PC-3 (cell line): ENCODE measurements around the gene RAET1E. TPM values are rescaled to one million over a fixed set of nuclear protein-coding genes. Genes with fewer than 3 reads are reported as not detected.

Experiments used
- ATAC-seq: fragments of 200-7000 bp; cut with Tn5 transposase; 2 replicates; pipeline ENCODE4 v1.9.1; 2020; ENCODE audit warnings: mild to moderate bottlenecking, moderate library complexity
- BruUV-seq: library from RNA; stranded (reverse); fragments of 400-500 nt; replicated peaks from 2 replicates; lab custom pipeline; 2021; lab: Mats Ljungman, UMichigan
- CTCF ChIA-PET: fragments of 300-600 bp; sonication (Branson Sonifier 250); formaldehyde crosslinking; loops from one replicate; lab custom pipeline; 2022; ENCODE audit warnings: antibody characterized with exemption; lab: Charles Lee
- POLR2A ChIA-PET: fragments of 300-600 bp; sonication (Branson Sonifier 250); formaldehyde crosslinking; loops from one replicate; lab custom pipeline; 2022; ENCODE audit warnings: antibody characterized with exemption; ENCODE audit not compliant: unreplicated experiment; lab: Charles Lee
- DNase-seq: peaks from one replicate; pipeline ENCODE4 v3.0.0-alpha.2; 2015
- H2AFZ ChIP-seq: fragments of 300-600 bp; sonication (generic); 2 replicates; pipeline ENCODE4 v1.6.0; 2016; ENCODE audit warnings: antibody characterized with exemption, low read length
- H3F3A ChIP-seq: fragments of 300-600 bp; sonication (generic); one replicate; pipeline ENCODE4 v1.6.0; 2017; ENCODE audit warnings: antibody characterized with exemption, low read length, control low read depth, mild to moderate bottlenecking; ENCODE audit not compliant: unreplicated experiment
- H3K27ac ChIP-seq: fragments of 300-600 bp; sonication (generic); 2 replicates; pipeline ENCODE4 v1.5.1; 2016; ENCODE audit warnings: mild to moderate bottlenecking, low read length
- H3K27me3 ChIP-seq: fragments of 300-600 bp; sonication (generic); 2 replicates; pipeline ENCODE4 v1.6.1; 2016; ENCODE audit warnings: low read length, mixed read lengths
- H3K36me3 ChIP-seq: fragments of 300-600 bp; sonication (generic); 2 replicates; pipeline ENCODE4 v1.6.1; 2016; ENCODE audit warnings: low read depth, mixed run types, low read length, mixed read lengths
- H3K4me1 ChIP-seq: fragments of 300-600 bp; sonication (generic); 2 replicates; pipeline ENCODE4 v1.5.1; 2016; ENCODE audit warnings: low read length; ENCODE audit not compliant: insufficient read depth
- H3K4me2 ChIP-seq: fragments of 300-600 bp; sonication (generic); 2 replicates; pipeline ENCODE4 v1.6.0; 2016; ENCODE audit warnings: low read length
- H3K4me3 ChIP-seq: fragments of 300-600 bp; sonication (generic); 2 replicates; pipeline ENCODE4 v1.5.1; 2016; ENCODE audit warnings: mild to moderate bottlenecking, low read length, mixed read lengths
- H3K79me2 ChIP-seq: fragments of 300-600 bp; sonication (generic); 2 replicates; pipeline ENCODE4 v1.6.1; 2017; ENCODE audit warnings: low read length, mixed read lengths
- H3K9ac ChIP-seq: fragments of 300-600 bp; sonication (generic); 2 replicates; pipeline ENCODE4 v1.6.0; 2016; ENCODE audit warnings: mild to moderate bottlenecking, low read length
- H3K9me2 ChIP-seq: fragments of 300-600 bp; sonication (generic); replicated peaks from 2 replicates; pipeline ENCODE4 v1.6.1; 2016; ENCODE audit warnings: mixed run types, low read length, mixed read lengths
- H3K9me3 ChIP-seq: fragments of 300-600 bp; sonication (generic); 2 replicates; pipeline ENCODE4 v1.6.1; 2016; ENCODE audit warnings: low read length, mixed read lengths
- H4K20me1 ChIP-seq: fragments of 300-600 bp; sonication (generic); 2 replicates; pipeline ENCODE4 v1.6.1; 2016; ENCODE audit warnings: low read length, mixed read lengths
- EZH2 ChIP-seq: fragments of 300-600 bp; sonication (generic); IDR thresholded peaks from one replicate; pipeline ENCODE4 v1.6.1; 2017; ENCODE audit warnings: antibody characterized with exemption, mild to moderate bottlenecking, low read length; ENCODE audit not compliant: unreplicated experiment
- EZH2phosphoT487 ChIP-seq: fragments of 300-600 bp; sonication (generic); IDR thresholded peaks from 2 replicates; pipeline ENCODE4 v1.6.1; 2018; ENCODE audit warnings: mild to moderate bottlenecking, antibody characterized with exemption, low read length, borderline replicate concordance
- intact Hi-C: fragments of 100-400 bp; cut with micrococcal nuclease; formaldehyde crosslinking; loops from 2 replicates; pipeline ENCODE4 v1.9.0; 2023
- total RNA-seq: library from RNA; depleted of rRNA; stranded (reverse); fragments of >200 nt; gene quantifications from 2 replicates; pipeline ENCODE4 v1.2.3, GENCODE V29; 2014
- TF ChIP-seq, protein P1 (sequence below): fragments of 300-600 bp; sonication (generic); conservative IDR thresholded peaks from 2 replicates; pipeline ENCODE4 v1.5.1; 2017; ENCODE audit warnings: antibody characterized with exemption, low read depth, mild to moderate bottlenecking, low read length

The RAET1E gene
- total RNA-seq, 1 experiment from 2014 or later, result 0.40 TPM

DNA sequence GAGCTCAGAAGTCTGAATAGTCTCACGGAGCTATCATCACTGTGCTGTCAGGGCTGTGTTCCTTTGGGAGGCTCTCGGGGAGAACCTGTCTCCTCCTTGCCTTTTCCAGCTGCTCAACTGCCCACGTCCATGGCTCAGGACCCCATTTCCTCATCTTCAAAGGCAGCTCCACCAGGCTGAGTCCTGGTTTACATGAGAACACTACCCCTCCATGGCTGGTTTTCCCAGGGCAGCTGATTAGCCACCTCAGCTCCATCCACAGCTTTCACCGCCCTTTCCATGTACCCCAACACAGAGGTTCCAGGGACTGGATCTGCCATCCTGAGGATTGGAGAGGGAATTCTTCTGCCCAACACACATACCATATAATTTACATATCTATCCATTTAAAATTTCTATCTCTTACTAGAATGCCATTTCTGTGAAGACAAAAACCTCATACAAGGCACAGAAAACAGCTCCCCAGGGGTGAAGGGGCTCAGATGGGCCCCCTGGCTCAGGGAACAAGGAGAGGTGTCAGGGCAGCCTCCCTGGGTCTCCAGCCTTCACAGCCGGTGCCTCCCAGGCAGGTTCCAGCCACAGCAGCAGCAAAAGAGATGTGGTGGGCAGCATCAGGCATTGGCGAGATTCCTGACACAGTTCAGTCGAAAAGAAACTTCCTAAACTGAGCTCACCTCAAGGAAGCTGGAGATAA lies 2.2 kb upstream of the RAET1E start:
- no peak overlapping the region for H2AFZ ChIP-seq
- H3K36me3 ChIP-seq, result no peaks in the 10 kb centered on the region
- ATAC-seq (no peak), DNase-seq (no peak)
- no peak for TF ChIP-seq EZH2
- TF ChIP-seq, protein P1, sequence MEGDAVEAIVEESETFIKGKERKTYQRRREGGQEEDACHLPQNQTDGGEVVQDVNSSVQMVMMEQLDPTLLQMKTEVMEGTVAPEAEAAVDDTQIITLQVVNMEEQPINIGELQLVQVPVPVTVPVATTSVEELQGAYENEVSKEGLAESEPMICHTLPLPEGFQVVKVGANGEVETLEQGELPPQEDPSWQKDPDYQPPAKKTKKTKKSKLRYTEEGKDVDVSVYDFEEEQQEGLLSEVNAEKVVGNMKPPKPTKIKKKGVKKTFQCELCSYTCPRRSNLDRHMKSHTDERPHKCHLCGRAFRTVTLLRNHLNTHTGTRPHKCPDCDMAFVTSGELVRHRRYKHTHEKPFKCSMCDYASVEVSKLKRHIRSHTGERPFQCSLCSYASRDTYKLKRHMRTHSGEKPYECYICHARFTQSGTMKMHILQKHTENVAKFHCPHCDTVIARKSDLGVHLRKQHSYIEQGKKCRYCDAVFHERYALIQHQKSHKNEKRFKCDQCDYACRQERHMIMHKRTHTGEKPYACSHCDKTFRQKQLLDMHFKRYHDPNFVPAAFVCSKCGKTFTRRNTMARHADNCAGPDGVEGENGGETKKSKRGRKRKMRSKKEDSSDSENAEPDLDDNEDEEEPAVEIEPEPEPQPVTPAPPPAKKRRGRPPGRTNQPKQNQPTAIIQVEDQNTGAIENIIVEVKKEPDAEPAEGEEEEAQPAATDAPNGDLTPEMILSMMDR, result no peak
- no peak for TF ChIP-seq EZH2phosphoT487
- H3F3A ChIP-seq, result no peaks in the 10 kb centered on the region
- H3K9ac ChIP-seq, result no peak overlapping the region
- no TSS peak for BruUV-seq
- peaks cover 31% of the 10 kb centered on the region for H3K4me1 ChIP-seq
- H4K20me1 ChIP-seq, result no peaks in the 10 kb centered on the region
- no peak overlapping the region for H3K27ac ChIP-seq
- intact Hi-C loops, result no loop called here
- no peak overlapping the region for H3K4me3 ChIP-seq
- ChIA-PET CTCF (no interaction called here), POLR2A (no interaction called here)
- H3K79me2 ChIP-seq, result no peaks in the 10 kb centered on the region
- H3K9me3 ChIP-seq, result no peaks in the 10 kb centered on the region
- no peak overlapping the region for H3K4me2 ChIP-seq
- H3K9me2 ChIP-seq, result no peaks in the 10 kb centered on the region
- no peaks in the 10 kb centered on the region for H3K27me3 ChIP-seq

DNA sequence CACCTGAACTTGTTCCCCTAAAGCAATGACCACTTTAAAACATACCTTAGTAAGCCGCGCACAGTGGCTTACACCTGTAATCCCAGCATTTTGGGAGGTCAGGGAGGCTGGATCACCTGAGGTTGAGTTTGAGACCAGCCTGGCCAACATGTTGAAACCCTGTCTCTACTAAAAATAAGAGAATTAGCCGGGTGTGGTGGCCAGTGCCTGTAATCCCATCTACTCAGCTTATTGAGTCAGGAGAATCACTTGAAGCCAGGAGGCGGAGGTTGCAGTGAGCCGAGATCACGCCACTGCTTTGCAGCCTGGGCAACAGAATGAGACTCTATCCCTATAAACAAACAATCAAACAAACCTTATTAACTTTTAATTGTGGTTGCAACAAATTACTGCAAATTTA lies 1.6 kb upstream of the RAET1E start:
- intact Hi-C loops, result no loop called here
- BruUV-seq, result no TSS peak

More for the DNA sequence above, 1.6 kb upstream of the RAET1E start:
- H3K4me3 ChIP-seq, result no peak overlapping the region
- H3K4me1 ChIP-seq, result peaks cover 36% of the 10 kb centered on the region
- ATAC-seq (no peak), DNase-seq (no peak)
- no peaks in the 10 kb centered on the region for H3K36me3 ChIP-seq
- H3K27me3 ChIP-seq, result no peaks in the 10 kb centered on the region
- H3K9me3 ChIP-seq, result no peaks in the 10 kb centered on the region
- ChIA-PET CTCF (no interaction called here), POLR2A (no interaction called here)
- no peak overlapping the region for H3K27ac ChIP-seq
- H3K4me2 ChIP-seq, result no peak overlapping the region
- no peaks in the 10 kb centered on the region for H3K9me2 ChIP-seq
- TF ChIP-seq, protein P1, result no peak
- TF ChIP-seq EZH2 (no peak), EZH2phosphoT487 (no peak)
- H2AFZ ChIP-seq, result no peak overlapping the region
- no peaks in the 10 kb centered on the region for H3K79me2 ChIP-seq
- H4K20me1 ChIP-seq, result no peaks in the 10 kb centered on the region
- H3F3A ChIP-seq, result no peaks in the 10 kb centered on the region
- H3K9ac ChIP-seq, result no peak overlapping the region
